ENCODE measurements around the gene SLC49A3. TPM values are rescaled to one million over a fixed set of nuclear protein-coding genes. Genes with fewer than 3 reads are reported as not detected.

Gene SLC49A3
- total and polyA plus RNA-seq, 9 donors: 0.43 to 5.2 (median 2.1) TPM

GRCh38 chr4:689723-690122 lies 772 bp upstream of the SLC49A3 start:
- intact Hi-C loops (cut with DNase I): no loop called here
- no peaks in the 10 kb centered on the region for H3K36me3 ChIP-seq
- H3K9me3 ChIP-seq: no peaks in the 10 kb centered on the region
- DNase-seq: no peak
- H3K27me3 ChIP-seq: no peaks in the 10 kb centered on the region
- no peak overlapping the region for H3K4me3 ChIP-seq
- H3K4me1 ChIP-seq (ENCODE audit: insufficient read depth): no peaks in the 10 kb centered on the region
- no peak for TF ChIP-seq POLR2A (IDR thresholded peaks at IDR 0.05)
- TF ChIP-seq, protein P1, sequence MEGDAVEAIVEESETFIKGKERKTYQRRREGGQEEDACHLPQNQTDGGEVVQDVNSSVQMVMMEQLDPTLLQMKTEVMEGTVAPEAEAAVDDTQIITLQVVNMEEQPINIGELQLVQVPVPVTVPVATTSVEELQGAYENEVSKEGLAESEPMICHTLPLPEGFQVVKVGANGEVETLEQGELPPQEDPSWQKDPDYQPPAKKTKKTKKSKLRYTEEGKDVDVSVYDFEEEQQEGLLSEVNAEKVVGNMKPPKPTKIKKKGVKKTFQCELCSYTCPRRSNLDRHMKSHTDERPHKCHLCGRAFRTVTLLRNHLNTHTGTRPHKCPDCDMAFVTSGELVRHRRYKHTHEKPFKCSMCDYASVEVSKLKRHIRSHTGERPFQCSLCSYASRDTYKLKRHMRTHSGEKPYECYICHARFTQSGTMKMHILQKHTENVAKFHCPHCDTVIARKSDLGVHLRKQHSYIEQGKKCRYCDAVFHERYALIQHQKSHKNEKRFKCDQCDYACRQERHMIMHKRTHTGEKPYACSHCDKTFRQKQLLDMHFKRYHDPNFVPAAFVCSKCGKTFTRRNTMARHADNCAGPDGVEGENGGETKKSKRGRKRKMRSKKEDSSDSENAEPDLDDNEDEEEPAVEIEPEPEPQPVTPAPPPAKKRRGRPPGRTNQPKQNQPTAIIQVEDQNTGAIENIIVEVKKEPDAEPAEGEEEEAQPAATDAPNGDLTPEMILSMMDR (IDR thresholded peaks at IDR 0.05): no peak
- no peak for TF ChIP-seq EP300 (IDR thresholded peaks at IDR 0.05)
- 90 to 93% (median 91%) methylated on average over 8 of the region's 8 CpGs for WGBS, 3 donors
- H3K27ac ChIP-seq: no peak overlapping the region

DNA sequence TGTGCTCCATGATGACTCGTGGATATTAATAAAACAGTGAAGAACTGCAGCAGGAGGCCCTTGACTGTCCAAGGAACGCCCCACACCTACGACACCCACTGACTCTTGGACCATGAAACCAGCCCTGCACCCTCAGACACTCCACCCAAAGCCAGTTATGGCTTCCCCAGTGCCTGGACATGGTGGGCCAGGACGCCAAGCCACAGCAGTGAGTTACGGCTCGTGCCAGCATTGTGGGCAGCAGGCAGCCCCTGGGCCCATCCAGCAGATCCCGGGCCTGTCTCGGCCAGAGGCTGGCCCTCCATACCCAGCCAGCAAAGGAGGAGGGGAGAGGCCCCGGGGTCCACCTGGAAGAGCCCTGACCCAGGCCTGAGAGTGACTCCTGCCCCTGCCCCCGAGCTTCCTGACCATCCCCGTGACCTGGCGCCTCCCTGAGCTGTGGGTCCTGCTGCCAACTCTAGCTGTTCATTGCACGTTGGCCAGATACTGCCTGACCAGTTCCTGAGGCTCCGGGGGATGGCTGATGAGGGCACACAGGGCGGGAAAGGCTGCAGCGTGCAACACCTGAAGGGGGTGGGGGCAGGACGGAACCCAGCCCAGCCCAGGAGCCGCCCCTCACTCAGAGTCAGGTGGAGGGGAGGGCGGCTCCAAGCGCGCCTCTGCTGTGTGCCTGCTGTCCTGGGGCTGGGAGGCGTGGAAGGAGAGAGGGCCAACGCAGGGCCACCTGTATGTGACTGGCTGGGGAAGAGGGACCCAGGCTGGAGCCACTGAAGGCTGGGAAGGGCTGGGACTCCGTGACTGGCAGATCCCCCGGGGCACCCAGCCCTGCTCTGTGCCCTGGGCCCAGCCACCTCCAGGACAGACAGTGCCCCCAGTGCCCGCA lies 739 bp downstream of the SLC49A3 start:
- DNase-seq: peak in 1 of 5 donors; percentile 20
- TF ChIP-seq, protein P1 (IDR thresholded peaks at IDR 0.05): no peak
- TF ChIP-seq POLR2A (IDR thresholded peaks at IDR 0.05) (no peak), EP300 (IDR thresholded peaks at IDR 0.05) (no peak)
- peak overlapping the region; percentile 11 for H3K4me3 ChIP-seq
- 75 to 79% (median 79%) methylated on average over 25 to 26 of the region's 26 CpGs for WGBS, 3 donors
- no peak overlapping the region for H3K27ac ChIP-seq
- intact Hi-C loops (cut with DNase I): no loop called here
- H3K4me1 ChIP-seq (ENCODE audit: insufficient read depth): no peaks in the 10 kb centered on the region
- no peaks in the 10 kb centered on the region for H3K9me3 ChIP-seq
- no peaks in the 10 kb centered on the region for H3K36me3 ChIP-seq
- H3K27me3 ChIP-seq: no peaks in the 10 kb centered on the region

- Histone ChIP-seq H3K4me3 (no peak overlapping the region), H3K27ac (no peak overlapping the region), H3K9me3 (no peaks in the 10 kb centered on the region), H3K27me3 (no peaks in the 10 kb centered on the region), H3K4me1 (ENCODE audit: insufficient read depth) (no peaks in the 10 kb centered on the region), H3K36me3 (no peaks in the 10 kb centered on the region)
- peak in 3 of 5 donors; percentile 40 to 57 (median 44) for DNase-seq
- TF ChIP-seq EP300 (IDR thresholded peaks at IDR 0.05) (no peak), POLR2A (IDR thresholded peaks at IDR 0.05) (no peak)
- TF ChIP-seq, protein P1 (IDR thresholded peaks at IDR 0.05): no peak
- 62 to 66% (median 65%) methylated on average over 38 of the region's 38 CpGs for WGBS, 3 donors
- intact Hi-C loops (cut with DNase I): no loop called here
Measured at GRCh38 chr4:687048-687970, 1.6 kb downstream of the SLC49A3 start.

- peak in 2 of 5 donors; percentile 16 to 23 for DNase-seq
- Histone ChIP-seq H3K36me3 (no peaks in the 10 kb centered on the region), H3K27ac (no peak overlapping the region), H3K4me3 (no peak overlapping the region), H3K4me1 (ENCODE audit: insufficient read depth) (no peaks in the 10 kb centered on the region), H3K27me3 (no peaks in the 10 kb centered on the region), H3K9me3 (no peaks in the 10 kb centered on the region)
- WGBS, 3 donors: 89 to 92% (median 90%) methylated on average over 24 to 31 of the region's 31 CpGs
- intact Hi-C loops (cut with DNase I): no loop called here
- TF ChIP-seq, protein P1 (IDR thresholded peaks at IDR 0.05): no peak
- no peak for TF ChIP-seq POLR2A (IDR thresholded peaks at IDR 0.05)
- TF ChIP-seq EP300 (IDR thresholded peaks at IDR 0.05): no peak
Measured at GRCh38 chr4:686413-687040, 2.4 kb downstream of the SLC49A3 start.
